Mesenchymal stem cell (in vitro differentiated cells and primary cell): ENCODE data around the gene ADA.

Experiments
- DNase-seq: peaks from one replicate; pipeline ENCODE4 v3.0.0-alpha.2; 2013
- H2AFZ ChIP-seq: one replicate; pipeline ENCODE4 v1.6.1; 2013; ENCODE audit warnings: low read depth, mild to moderate bottlenecking, control low read depth, inconsistent platforms, low read length, moderate library complexity
- H2AK5ac ChIP-seq: 2 replicates; pipeline ENCODE4 v1.6.1; 2013; ENCODE audit warnings: low read length, moderate library complexity, mild to moderate bottlenecking, inconsistent platforms; ENCODE audit not compliant: severe bottlenecking
- H2BK120ac ChIP-seq: one replicate; pipeline ENCODE4 v1.6.1; 2013; ENCODE audit warnings: low read depth, mild to moderate bottlenecking, inconsistent platforms, low read length, moderate library complexity
- H2BK12ac ChIP-seq, 2 experiments: one replicate each; pipeline ENCODE4 v1.6.1; 2013; ENCODE audit warnings: inconsistent platforms in 2 of 2, low read length in 2 of 2, mild to moderate bottlenecking in 2 of 2, moderate library complexity in 2 of 2, control low read depth in 1 of 2
- H2BK15ac ChIP-seq: one replicate; pipeline ENCODE4 v1.6.1; 2013; ENCODE audit warnings: mild to moderate bottlenecking, low read depth, inconsistent platforms; ENCODE audit not compliant: poor library complexity, severe bottlenecking
- H2BK5ac ChIP-seq: 2 replicates; pipeline ENCODE4 v1.6.1; 2013; ENCODE audit warnings: low read depth, mild to moderate bottlenecking, low read length, control low read depth, inconsistent platforms; ENCODE audit not compliant: poor library complexity, severe bottlenecking
- H3K14ac ChIP-seq, 2 experiments: one replicate each; pipeline ENCODE4 v1.6.1; 2013; ENCODE audit warnings: inconsistent platforms in 2 of 2, low read length in 2 of 2, control low read depth in 1 of 2, mild to moderate bottlenecking in 1 of 2, moderate library complexity in 1 of 2
- H3K18ac ChIP-seq, 2 experiments: one replicate each; pipeline ENCODE4 v1.6.1; 2013; ENCODE audit warnings: inconsistent platforms in 2 of 2, low read length in 2 of 2, control low read depth in 1 of 2, low read depth in 1 of 2, mild to moderate bottlenecking in 1 of 2
- H3K23ac ChIP-seq, 2 experiments: one replicate each; pipeline ENCODE4 v1.6.1; 2013; ENCODE audit warnings: inconsistent platforms in 2 of 2, low read length in 2 of 2, mild to moderate bottlenecking in 2 of 2, moderate library complexity in 2 of 2, control low read depth in 1 of 2
- H3K27ac ChIP-seq: 2 replicates; pipeline ENCODE4 v1.5.1; 2013; ENCODE audit warnings: mild to moderate bottlenecking, moderate library complexity, low read length, control low read depth, inconsistent platforms; ENCODE audit not compliant: poor library complexity, severe bottlenecking
- H3K27me3 ChIP-seq, 2 experiments: 2 replicates each; pipeline versions ENCODE4 v1.6.1 to v1.7.0; 2013; ENCODE audit warnings: low read length in 2 of 2, mild to moderate bottlenecking in 2 of 2, moderate library complexity in 2 of 2, control low read depth in 1 of 2, inconsistent platforms in 1 of 2; ENCODE audit not compliant: control insufficient read depth in 1 of 2, insufficient read depth in 1 of 2
- H3K36me3 ChIP-seq, 2 experiments: 2 replicates each; pipeline versions ENCODE4 v1.6.1 to v1.7.0; 2013; ENCODE audit warnings: low read length in 2 of 2, control low read depth in 1 of 2, inconsistent platforms in 1 of 2, low read depth in 1 of 2, mild to moderate bottlenecking in 1 of 2; ENCODE audit not compliant: insufficient read depth in 2 of 2, control insufficient read depth in 1 of 2
- H3K4ac ChIP-seq, 2 experiments: one replicate each; pipeline ENCODE4 v1.6.1; 2013; ENCODE audit warnings: inconsistent platforms in 2 of 2, low read length in 2 of 2, mild to moderate bottlenecking in 2 of 2, moderate library complexity in 2 of 2, control low read depth in 1 of 2, low read depth in 1 of 2
- H3K4me1 ChIP-seq: 2 replicates; pipeline ENCODE4 v1.6.1; 2013; ENCODE audit warnings: low read depth, low read length, control low read depth; ENCODE audit not compliant: control insufficient read depth, insufficient read depth
- H3K4me2 ChIP-seq: 2 replicates; pipeline ENCODE4 v1.6.1; 2013; ENCODE audit warnings: low read length, mild to moderate bottlenecking, inconsistent platforms; ENCODE audit not compliant: poor library complexity, severe bottlenecking
- H3K4me3 ChIP-seq, 2 experiments: 2 replicates each; pipeline versions ENCODE4 v1.5.1 to v1.7.0; 2013; ENCODE audit warnings: low read length in 2 of 2, mild to moderate bottlenecking in 2 of 2, control low read depth in 1 of 2, low read depth in 1 of 2; ENCODE audit not compliant: insufficient read depth in 1 of 2
- H3K79me1 ChIP-seq: replicated peaks from 2 replicates; pipeline ENCODE4 v1.6.1; 2013; ENCODE audit warnings: mild to moderate bottlenecking, control low read depth, low read length, inconsistent platforms; ENCODE audit not compliant: poor library complexity, severe bottlenecking
- H3K9ac ChIP-seq: 2 replicates; pipeline ENCODE4 v1.7.0; 2013; ENCODE audit warnings: mild to moderate bottlenecking, low read length, moderate library complexity
- H3K9me3 ChIP-seq: 2 replicates; pipeline ENCODE4 v1.7.0; 2013; ENCODE audit warnings: mild to moderate bottlenecking, low read length; ENCODE audit not compliant: control insufficient read depth
- H4K8ac ChIP-seq: one replicate; pipeline ENCODE4 v1.6.1; 2013; ENCODE audit warnings: inconsistent platforms, mild to moderate bottlenecking, low read length, moderate library complexity
- H4K91ac ChIP-seq: one replicate; pipeline ENCODE4 v1.6.1; 2013; ENCODE audit warnings: mild to moderate bottlenecking, low read length, inconsistent platforms
- WGBS: methylation state at CpG from one replicate; pipeline ENCODE4 v1.1.7; 2013; ENCODE audit warnings: mixed read lengths; 5-methylcytosine and 5-hydroxymethylcytosine counted together

Gene ADA

DNA sequence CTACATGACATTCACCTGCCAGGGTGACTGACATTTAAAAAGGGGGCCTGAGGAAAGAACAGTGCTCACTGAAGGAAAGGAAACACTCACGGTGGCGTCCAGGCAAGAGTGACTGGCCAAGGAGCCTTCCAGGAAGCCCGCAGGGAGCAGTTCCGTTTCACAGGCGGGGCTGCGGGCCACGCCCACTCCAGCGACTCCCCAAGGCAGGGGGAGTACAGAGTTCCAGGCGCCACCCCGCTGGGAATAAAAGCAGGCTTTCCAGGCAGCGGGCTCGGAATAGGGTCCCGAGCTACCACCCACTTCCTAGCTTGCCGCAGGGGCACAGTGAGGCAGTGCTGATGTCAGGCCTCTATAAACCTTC, 34.9 kb downstream of the ADA start:
- DNase-seq, result no peak
- no peak overlapping the region for H4K8ac ChIP-seq
- no peak overlapping the region for H4K91ac ChIP-seq
- no peak overlapping the region for H3K27ac ChIP-seq
- no peak overlapping the region for H3K18ac ChIP-seq
- no peak overlapping the region for H3K4me2 ChIP-seq
- H3K9me3 ChIP-seq, result no peaks in the 10 kb centered on the region
- H2BK120ac ChIP-seq, result no peak overlapping the region
- H3K36me3 ChIP-seq, result peaks cover 72 to 94% of the 10 kb centered on the region in 2 experiments
- no peak overlapping the region for H2BK5ac ChIP-seq
- H3K14ac ChIP-seq, result no peak overlapping the region
- H3K27me3 ChIP-seq, result no peaks in the 10 kb centered on the region
- H2AFZ ChIP-seq, result no peak overlapping the region
- no peak overlapping the region for H3K4me3 ChIP-seq
- no peak overlapping the region for H3K4ac ChIP-seq
- H2BK12ac ChIP-seq, result no peak overlapping the region
- H2BK15ac ChIP-seq, result no peak overlapping the region
- peaks cover 10% of the 10 kb centered on the region for H3K4me1 ChIP-seq
- H3K23ac ChIP-seq, result no peak overlapping the region
- H3K79me1 ChIP-seq, result peaks cover 2% of the 10 kb centered on the region
- H2AK5ac ChIP-seq, result no peak overlapping the region
- 64% methylated on average over 14 of the region's 14 CpGs for WGBS
- peak overlapping the region; percentile 51 for H3K9ac ChIP-seq

DNA sequence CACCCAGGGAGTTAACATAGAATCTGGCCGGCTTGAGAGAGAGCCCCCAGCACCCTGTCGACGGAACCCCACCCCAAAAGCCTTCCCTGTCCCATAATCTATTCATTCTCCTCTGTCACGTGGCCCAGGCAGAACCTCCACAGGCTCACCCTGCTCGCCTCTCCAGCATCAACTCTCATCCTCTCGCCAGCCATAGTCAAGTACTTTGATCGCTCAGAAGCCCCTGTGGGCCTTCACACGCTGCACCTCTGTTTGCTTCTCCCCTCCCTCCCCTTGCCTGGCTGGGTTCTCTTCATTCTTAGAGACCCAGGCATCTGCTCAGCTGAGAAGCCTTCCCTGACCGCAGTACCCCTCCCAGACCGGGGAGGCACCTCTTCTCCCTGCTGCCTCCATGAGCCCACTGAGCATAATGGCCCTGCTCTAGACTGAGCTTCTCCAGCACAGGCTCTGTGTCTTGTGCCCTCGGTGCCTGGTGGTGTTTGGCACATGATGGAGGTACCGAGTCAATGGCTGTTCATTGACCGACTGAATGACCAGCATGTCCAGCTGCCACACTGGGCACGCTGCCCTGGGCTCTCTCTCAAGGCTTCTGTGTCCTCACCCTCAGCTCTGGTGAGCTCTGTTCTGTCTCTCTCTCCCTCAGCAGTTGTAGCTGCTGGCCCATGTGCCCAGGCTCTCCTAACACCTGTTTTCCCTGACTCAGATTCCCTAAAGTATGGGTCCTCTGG, 35.5 kb downstream of the ADA start:
- no peak overlapping the region for H3K4ac ChIP-seq
- DNase-seq, result no peak
- WGBS, result 94% methylated on average over 14 of the region's 14 CpGs

DNA sequence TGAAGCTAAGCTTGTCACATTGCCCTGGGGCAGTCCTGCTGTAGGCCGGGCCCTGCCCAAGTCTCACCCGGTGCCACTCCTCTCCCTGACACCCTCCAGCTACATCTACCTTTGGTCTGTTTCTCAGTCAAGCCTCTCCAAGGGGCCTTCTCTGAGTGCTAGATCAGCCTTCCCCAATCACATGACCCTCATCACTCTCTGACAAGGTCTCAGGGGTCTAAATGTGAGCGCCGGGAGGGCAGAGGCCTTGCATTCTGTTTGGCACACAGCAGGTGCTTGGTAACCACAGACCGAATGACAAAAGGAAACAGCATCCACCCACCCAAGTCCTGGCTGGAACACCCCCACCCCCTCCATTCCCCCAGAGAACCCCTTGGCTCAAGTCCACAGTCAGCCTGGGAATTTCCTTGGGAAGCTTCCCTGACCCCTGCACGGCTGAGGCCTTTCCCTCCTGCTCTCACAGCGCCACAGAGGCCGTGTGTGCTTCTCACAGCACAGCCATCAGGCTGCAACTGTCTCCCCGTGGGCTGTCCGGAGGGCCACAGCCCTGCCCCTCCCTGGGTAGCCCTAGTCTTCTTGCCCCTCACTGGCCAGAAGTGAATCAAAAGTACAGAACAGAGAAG, 36.2 kb downstream of the ADA start:
- no peak overlapping the region for H2BK12ac ChIP-seq
- no peak overlapping the region for H3K18ac ChIP-seq
- no peak overlapping the region for H2AFZ ChIP-seq
- no peaks in the 10 kb centered on the region for H3K9me3 ChIP-seq
- H4K8ac ChIP-seq, result no peak overlapping the region
- H3K27me3 ChIP-seq, result no peaks in the 10 kb centered on the region
- peaks cover 61 to 85% of the 10 kb centered on the region in 2 experiments for H3K36me3 ChIP-seq
- DNase-seq, result no peak
- H3K14ac ChIP-seq, result no peak overlapping the region
- no peak overlapping the region for H3K4me3 ChIP-seq
- H2BK120ac ChIP-seq, result no peak overlapping the region
- no peak overlapping the region for H2BK5ac ChIP-seq
- H3K79me1 ChIP-seq, result peaks cover 2% of the 10 kb centered on the region
- H3K23ac ChIP-seq, result no peak overlapping the region
- H2BK15ac ChIP-seq, result no peak overlapping the region
- peaks cover 10% of the 10 kb centered on the region for H3K4me1 ChIP-seq
- H3K9ac ChIP-seq, result peak overlapping the region; percentile 51
- no peak overlapping the region for H3K27ac ChIP-seq
- H3K4me2 ChIP-seq, result no peak overlapping the region
- no peak overlapping the region for H4K91ac ChIP-seq
- no peak overlapping the region for H3K4ac ChIP-seq
- WGBS, result 89% methylated on average over 10 of the region's 10 CpGs
- H2AK5ac ChIP-seq, result no peak overlapping the region

More for the DNA sequence above, 35.5 kb downstream of the ADA start:
- no peak overlapping the region for H2BK15ac ChIP-seq
- H3K14ac ChIP-seq, result peak overlapping the region in 1 of 2 experiments; percentile 46
- no peak overlapping the region for H2AFZ ChIP-seq
- H3K23ac ChIP-seq, result no peak overlapping the region
- H3K79me1 ChIP-seq, result peaks cover 2% of the 10 kb centered on the region
- no peak overlapping the region for H3K4me3 ChIP-seq
- no peak overlapping the region for H4K8ac ChIP-seq
- peak overlapping the region; percentile 51 for H3K9ac ChIP-seq
- H2BK12ac ChIP-seq, result no peak overlapping the region
- H3K18ac ChIP-seq, result no peak overlapping the region
- H3K4me1 ChIP-seq, result peaks cover 10% of the 10 kb centered on the region
- no peak overlapping the region for H4K91ac ChIP-seq
- no peaks in the 10 kb centered on the region for H3K9me3 ChIP-seq
- no peak overlapping the region for H3K27ac ChIP-seq
- no peak overlapping the region for H3K4me2 ChIP-seq
- no peak overlapping the region for H2AK5ac ChIP-seq
- H2BK5ac ChIP-seq, result no peak overlapping the region
- H3K27me3 ChIP-seq, result no peaks in the 10 kb centered on the region
- no peak overlapping the region for H2BK120ac ChIP-seq
- H3K36me3 ChIP-seq, result peaks cover 68 to 92% of the 10 kb centered on the region in 2 experiments

DNA sequence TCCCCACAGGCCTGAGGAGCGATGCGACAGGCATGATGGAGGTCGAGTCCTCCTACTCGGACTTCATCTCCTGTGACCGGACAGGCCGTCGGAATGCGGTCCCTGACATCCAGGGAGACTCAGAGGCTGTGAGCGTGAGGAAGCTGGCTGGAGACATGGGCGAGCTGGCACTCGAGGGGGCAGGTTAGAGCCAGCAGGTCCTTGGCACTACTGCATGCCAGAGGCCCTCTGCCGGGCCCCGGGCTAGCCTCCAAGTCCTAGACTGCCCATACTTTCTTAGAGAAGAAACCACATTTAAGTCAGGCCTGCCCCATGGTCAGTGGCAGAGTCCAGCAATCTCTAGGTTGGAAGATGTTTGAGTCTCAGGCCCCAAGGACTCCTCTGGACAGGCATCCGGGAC, 37.0 kb downstream of the ADA start:
- Histone ChIP-seq H4K91ac (no peak overlapping the region), H3K27me3 (no peaks in the 10 kb centered on the region), H2BK15ac (no peak overlapping the region), H4K8ac (no peak overlapping the region), H3K4me2 (no peak overlapping the region), H3K23ac (no peak overlapping the region), H2BK12ac (no peak overlapping the region), H2BK120ac (no peak overlapping the region), H3K4me1 (peaks cover 13% of the 10 kb centered on the region), H3K27ac (no peak overlapping the region), H2AFZ (no peak overlapping the region), H3K4ac (no peak overlapping the region), H3K18ac (no peak overlapping the region), H3K36me3 (peaks cover 54 to 80% of the 10 kb centered on the region in 2 experiments), H3K9ac (no peak overlapping the region), H2AK5ac (no peak overlapping the region), H3K79me1 (peaks cover 2% of the 10 kb centered on the region), H3K4me3 (no peak overlapping the region), H3K14ac (no peak overlapping the region), H2BK5ac (no peak overlapping the region), H3K9me3 (no peaks in the 10 kb centered on the region)
- no peak for DNase-seq
- WGBS, result 82% methylated on average over 14 of the region's 14 CpGs
